ENCODE results near the gene TNNC2. TPM values are rescaled to one million over a fixed set of nuclear protein-coding genes. Genes with fewer than 3 reads are reported as not detected.
"Not testable (repeated sequence)": the region's sequence is repeated elsewhere in the genome, so short reads cannot be mapped to it uniquely, and the experiment has no call there.

TNNC2 gene
- total RNA-seq, 1 donor from 2014 or later: not detected

DNA sequence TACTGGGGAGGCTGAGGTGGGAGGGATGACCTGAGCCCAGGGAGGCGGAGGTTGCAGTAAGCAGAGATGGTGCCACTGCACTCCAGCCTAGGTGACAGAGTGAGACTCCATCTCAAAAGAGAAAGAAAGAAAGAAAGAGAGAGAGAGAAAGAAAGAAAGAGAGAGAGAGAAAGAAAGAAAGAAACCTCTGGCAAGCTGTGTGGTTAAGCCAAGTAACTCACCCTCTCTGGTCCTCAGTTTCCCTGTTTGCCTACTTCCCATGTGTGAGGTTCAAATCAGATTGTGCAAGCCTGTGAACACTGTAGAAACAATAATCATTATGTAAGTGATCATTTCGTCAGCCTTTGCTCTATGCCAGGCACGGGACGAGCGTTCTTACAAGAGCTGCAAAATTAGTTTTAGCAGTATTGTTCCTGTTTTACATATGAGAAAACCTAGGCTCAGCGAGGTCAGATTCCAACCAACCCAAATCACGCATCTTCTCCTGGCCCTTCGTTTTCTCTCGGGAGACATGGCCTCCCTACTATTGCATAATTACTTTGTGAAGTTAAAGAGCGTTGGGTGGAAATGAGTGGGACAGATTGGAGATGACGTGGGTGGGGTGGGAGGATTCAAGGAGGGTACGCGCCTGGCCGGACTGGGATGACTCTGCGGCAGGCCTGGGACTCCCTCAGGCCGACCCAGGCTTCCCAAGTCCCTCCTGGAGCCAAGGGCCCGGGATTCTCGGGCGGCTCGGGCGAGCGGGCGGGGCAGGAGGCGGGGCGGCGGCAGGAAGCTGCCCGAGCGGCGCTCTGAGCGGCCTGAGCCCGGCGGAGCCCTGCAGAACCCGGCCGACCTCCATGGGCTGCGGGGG, 6.1 kb upstream of the TNNC2 start, which contains the start of gene SNX21:
TSS of gene SNX21 (plus strand) at position 770 of the 853 bp plus-strand sequence. CDS start 121 bp downstream, outside the sequence.
- Histone ChIP-seq H3K4me3 (peak within 1 kb of the TSS; percentile 84), H3K36me3 (peaks cover 5% of the 10 kb centered on the region), H3K9me3 (no peaks in the 10 kb centered on the region), H3K27ac (peak within 1 kb of the TSS; percentile 95), H3K4me1 (peaks cover 46% of the 10 kb centered on the region), H3K27me3 (ENCODE audit: low read depth) (no peaks in the 10 kb centered on the region)
- TF ChIP-seq, protein P1, sequence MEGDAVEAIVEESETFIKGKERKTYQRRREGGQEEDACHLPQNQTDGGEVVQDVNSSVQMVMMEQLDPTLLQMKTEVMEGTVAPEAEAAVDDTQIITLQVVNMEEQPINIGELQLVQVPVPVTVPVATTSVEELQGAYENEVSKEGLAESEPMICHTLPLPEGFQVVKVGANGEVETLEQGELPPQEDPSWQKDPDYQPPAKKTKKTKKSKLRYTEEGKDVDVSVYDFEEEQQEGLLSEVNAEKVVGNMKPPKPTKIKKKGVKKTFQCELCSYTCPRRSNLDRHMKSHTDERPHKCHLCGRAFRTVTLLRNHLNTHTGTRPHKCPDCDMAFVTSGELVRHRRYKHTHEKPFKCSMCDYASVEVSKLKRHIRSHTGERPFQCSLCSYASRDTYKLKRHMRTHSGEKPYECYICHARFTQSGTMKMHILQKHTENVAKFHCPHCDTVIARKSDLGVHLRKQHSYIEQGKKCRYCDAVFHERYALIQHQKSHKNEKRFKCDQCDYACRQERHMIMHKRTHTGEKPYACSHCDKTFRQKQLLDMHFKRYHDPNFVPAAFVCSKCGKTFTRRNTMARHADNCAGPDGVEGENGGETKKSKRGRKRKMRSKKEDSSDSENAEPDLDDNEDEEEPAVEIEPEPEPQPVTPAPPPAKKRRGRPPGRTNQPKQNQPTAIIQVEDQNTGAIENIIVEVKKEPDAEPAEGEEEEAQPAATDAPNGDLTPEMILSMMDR (IDR thresholded peaks at IDR 0.05): no peak
- ATAC-seq (peak; percentile 91 to 92), DNase-seq (peak; percentile 82)
- intact Hi-C loops (cut with DNase I): no loop called here

DNA sequence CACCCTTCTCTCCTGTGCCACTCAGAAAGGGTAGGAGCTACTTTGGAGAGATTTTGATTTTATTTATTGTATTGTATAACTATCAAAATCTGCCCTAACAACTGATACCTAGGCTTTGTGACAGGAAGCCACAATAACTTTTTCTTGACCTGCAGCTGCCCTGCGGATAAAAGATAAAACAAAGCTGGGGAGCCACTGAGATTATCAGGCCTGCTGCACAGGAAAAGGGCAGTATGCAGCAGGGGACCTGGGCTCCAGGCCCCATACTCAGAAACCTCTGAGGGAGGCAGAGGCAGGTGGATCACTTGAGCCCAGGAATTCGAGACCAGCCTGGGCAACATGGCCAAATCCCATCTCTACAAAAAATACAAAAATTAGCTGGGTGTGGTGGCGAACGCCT, 5.5 kb upstream of the TNNC2 start:
- TF ChIP-seq, protein P1 (IDR thresholded peaks at IDR 0.05): no peak
- H3K27me3 ChIP-seq (ENCODE audit: low read depth): no peaks in the 10 kb centered on the region
- ATAC-seq: no peak
- DNase-seq: no peak
- H3K27ac ChIP-seq: peak overlapping the region; percentile 95
- H3K4me1 ChIP-seq: peaks cover 46% of the 10 kb centered on the region
- H3K36me3 ChIP-seq: peaks cover under 1% of the 10 kb centered on the region
- intact Hi-C loops (cut with DNase I): no loop called here
- no peaks in the 10 kb centered on the region for H3K9me3 ChIP-seq
- H3K4me3 ChIP-seq: peak overlapping the region; percentile 84

DNA sequence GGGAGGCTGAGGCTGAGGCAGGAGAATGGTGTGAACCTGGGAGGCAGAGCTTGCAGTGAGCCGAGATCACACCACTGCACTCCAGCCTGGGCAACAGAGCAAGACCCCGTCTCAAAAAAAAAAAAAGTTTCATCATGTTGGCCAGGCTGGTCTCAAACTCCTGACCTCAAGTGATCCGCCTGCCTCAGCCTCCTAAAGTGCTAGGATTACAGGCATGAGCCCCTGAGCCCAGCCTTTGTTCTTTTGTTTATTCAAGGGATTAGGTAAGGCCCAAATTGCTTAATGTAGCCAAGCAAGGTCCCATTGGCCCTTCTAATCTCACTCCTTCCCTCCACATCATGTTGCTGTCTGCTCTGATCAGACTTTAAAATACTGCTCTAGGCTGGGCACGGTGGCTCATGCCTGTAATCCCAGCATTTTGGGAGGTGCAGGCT, 2.6 kb upstream of the TNNC2 start:
- ATAC-seq; H3K36me3 ChIP-seq; H3K9me3 ChIP-seq; DNase-seq; H3K27ac ChIP-seq; intact Hi-C loops (cut with DNase I); H3K27me3 ChIP-seq (ENCODE audit: low read depth); H3K4me3 ChIP-seq: not testable (repeated sequence)
- H3K4me1 ChIP-seq: peaks cover 36% of the 10 kb centered on the region

- DNase-seq (no peak), ATAC-seq (no peak)
- Histone ChIP-seq H3K27ac (peak overlapping the region; percentile 43), H3K36me3 (no peaks in the 10 kb centered on the region), H3K4me3 (no peak overlapping the region), H3K4me1 (peaks cover 35% of the 10 kb centered on the region), H3K27me3 (ENCODE audit: low read depth) (peaks cover 15% of the 10 kb centered on the region), H3K9me3 (no peaks in the 10 kb centered on the region)
- TF ChIP-seq, protein P1 (IDR thresholded peaks at IDR 0.05): no peak
- intact Hi-C loops (cut with DNase I): no loop called here
These were observed 1.5 kb upstream of the TNNC2 start for GRCh38 chr20:45828589-45828988.

DNA sequence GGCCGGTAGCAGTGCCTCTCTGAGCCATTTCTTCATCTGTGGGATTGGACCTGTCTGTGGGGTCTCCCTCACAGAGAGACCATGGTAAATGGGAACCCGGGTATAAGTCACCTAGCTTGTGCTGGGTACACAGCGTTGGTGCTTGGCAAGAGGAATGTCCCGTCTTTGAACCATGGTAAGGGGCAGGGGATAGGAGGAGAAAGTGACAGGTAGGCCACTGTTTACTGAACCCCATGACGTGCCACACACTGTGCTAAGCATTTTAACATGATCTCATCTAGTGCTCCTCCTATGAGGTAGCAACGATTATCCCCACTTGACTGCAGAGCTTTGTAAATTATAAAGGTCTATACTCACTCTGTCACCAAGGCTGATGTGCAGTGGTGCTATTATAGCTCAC, 600 bp upstream of the TNNC2 start:
- DNase-seq (no peak), ATAC-seq (no peak)
- no peak overlapping the region for H3K27ac ChIP-seq

More for the DNA sequence above, 600 bp upstream of the TNNC2 start:
- Histone ChIP-seq H3K9me3 (no peaks in the 10 kb centered on the region), H3K36me3 (no peaks in the 10 kb centered on the region), H3K4me1 (peaks cover 34% of the 10 kb centered on the region), H3K4me3 (no peak overlapping the region), H3K27me3 (ENCODE audit: low read depth) (peaks cover 24% of the 10 kb centered on the region)
- intact Hi-C loops (cut with DNase I): no loop called here
- TF ChIP-seq, protein P1 (IDR thresholded peaks at IDR 0.05): no peak

Data from lower lobe of right lung (tissue), 2 donors.